Chondrocyte (in vitro differentiated cells): ENCODE results near the gene RABGAP1L. TPM values are rescaled to one million over a fixed set of nuclear protein-coding genes. Genes with fewer than 3 reads are reported as not detected.

ENCODE experiments used
- DNase-seq: peaks from one replicate; pipeline ENCODE4 v3.0.0; 2021; ENCODE audit warnings: mixed read lengths, low spot score
- H3K27ac Mint-ChIP-seq: one replicate; pipeline ENCODE4 v1.8.0; 2021; ENCODE audit warnings: mild to moderate bottlenecking, moderate library complexity, mixed read lengths; ENCODE audit not compliant: unreplicated experiment
- H3K27me3 Mint-ChIP-seq: 2 replicates; pipeline ENCODE4 v1.8.0; 2021; ENCODE audit warnings: low read depth, mixed read lengths
- H3K36me3 Mint-ChIP-seq: 2 replicates; pipeline ENCODE4 v1.8.0; 2021; ENCODE audit warnings: low read depth, mixed read lengths
- H3K4me1 Mint-ChIP-seq: 2 replicates; pipeline ENCODE4 v1.8.0; 2021; ENCODE audit warnings: low read depth, mild to moderate bottlenecking, mixed read lengths
- H3K4me3 Mint-ChIP-seq: one replicate; pipeline ENCODE4 v1.8.0; 2021; ENCODE audit warnings: mild to moderate bottlenecking, moderate library complexity, mixed read lengths; ENCODE audit not compliant: unreplicated experiment
- H3K9me3 Mint-ChIP-seq: 2 replicates; pipeline ENCODE4 v1.8.0; 2021; ENCODE audit warnings: low read depth, mixed read lengths
- long read RNA-seq: library from polyadenylated mRNA; stranded (forward); transcript quantifications from one replicate; pipeline ENCODE4 v2.0.0, GENCODE V29; 2021
- total RNA-seq: library from RNA; stranded (reverse); gene quantifications from 3 replicates; pipeline ENCODE4 v1.2.1, GENCODE V29; 2021
- TF ChIP-seq, protein P1 (sequence below): fragments of 200-600 bp; sonication (generic); IDR thresholded peaks from 2 replicates; pipeline ENCODE4 v1.5.0; 2021; ENCODE audit warnings: antibody characterized with exemption, mild to moderate bottlenecking, moderate library complexity

RABGAP1L gene
- 27.1 to 31.7 TPM (median 28.3 TPM) in 3 replicates for total RNA-seq
- long read RNA-seq, partial matches to known transcripts: 4 of 5 reads
- long read RNA-seq, other reads (novel, unspliced or antisense): 1 of 5 reads

DNA sequence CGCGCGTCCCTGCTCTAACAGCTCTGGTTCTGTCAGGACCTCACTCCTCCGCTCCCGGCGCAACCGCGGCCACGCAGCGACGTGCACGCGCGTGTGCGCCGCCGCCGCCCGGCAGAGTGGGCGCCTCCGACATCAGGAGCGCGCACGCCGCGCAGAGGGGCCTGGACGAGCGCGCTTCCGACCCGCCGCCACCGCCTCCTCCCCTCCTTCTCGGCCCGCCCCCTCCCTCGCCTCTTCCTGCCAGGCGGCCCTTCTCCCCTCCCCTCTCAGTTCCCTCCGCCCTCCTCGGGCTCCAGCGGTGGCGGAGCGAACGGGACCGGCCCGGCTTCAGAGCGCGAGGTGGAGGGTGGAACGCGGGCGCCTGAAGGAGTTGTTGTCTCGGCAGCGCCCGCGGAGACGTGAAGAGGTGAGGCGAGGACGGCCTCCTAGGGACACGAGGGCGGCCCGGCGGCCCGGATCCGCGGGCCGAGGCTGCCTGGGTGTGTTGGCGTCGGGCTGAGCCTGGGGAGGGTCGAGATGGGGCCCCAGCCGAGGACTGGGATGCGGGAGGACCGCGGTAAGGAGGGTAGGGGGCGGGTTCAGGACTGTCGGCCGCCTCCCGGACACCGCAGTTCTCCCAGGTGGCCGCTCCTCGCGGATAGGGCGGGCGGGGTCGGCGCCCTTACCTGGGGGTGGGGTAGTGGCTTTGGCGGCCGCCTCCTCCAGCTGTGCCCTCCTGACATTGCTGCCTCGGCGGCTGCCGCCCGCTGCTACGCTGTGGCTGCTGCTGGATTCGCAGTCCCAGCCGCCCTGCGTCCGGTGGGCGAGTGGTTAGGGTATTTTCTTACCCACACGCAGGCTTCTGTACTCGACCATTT is at the start of gene RABGAP1L:
RABGAP1L (plus strand) TSS at position 269 of the 857 bp plus-strand sequence.
- peak within 1 kb of the TSS; percentile 78 for H3K27ac Mint-ChIP-seq

DNA sequence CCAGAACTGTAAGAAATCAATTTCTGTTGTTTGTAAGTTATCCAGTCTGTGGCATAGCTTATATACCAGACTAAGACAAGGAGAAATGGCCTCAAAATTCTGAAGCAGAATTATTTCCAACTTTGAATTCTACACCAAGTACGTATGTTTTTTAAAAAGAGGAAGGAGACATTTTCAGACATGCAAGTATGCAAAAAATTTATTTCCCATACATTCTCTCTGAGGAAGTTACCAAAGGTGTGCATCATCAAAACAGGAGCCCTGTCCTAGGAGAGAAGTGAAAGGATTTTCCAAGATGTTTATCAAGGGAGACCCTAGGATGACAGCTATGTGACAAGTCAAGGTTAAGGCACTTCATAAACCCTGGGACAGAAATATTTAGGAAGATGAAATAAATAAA is 49.3 kb upstream of the RABGAP1L start:
- no peak for DNase-seq
- Mint-ChIP-seq H3K36me3 (no peaks in the 10 kb centered on the region), H3K4me3 (no peak overlapping the region), H3K4me1 (peaks cover 14% of the 10 kb centered on the region), H3K27me3 (peaks cover 7% of the 10 kb centered on the region), H3K27ac (no peak overlapping the region), H3K9me3 (no peaks in the 10 kb centered on the region)
- TF ChIP-seq, protein P1, sequence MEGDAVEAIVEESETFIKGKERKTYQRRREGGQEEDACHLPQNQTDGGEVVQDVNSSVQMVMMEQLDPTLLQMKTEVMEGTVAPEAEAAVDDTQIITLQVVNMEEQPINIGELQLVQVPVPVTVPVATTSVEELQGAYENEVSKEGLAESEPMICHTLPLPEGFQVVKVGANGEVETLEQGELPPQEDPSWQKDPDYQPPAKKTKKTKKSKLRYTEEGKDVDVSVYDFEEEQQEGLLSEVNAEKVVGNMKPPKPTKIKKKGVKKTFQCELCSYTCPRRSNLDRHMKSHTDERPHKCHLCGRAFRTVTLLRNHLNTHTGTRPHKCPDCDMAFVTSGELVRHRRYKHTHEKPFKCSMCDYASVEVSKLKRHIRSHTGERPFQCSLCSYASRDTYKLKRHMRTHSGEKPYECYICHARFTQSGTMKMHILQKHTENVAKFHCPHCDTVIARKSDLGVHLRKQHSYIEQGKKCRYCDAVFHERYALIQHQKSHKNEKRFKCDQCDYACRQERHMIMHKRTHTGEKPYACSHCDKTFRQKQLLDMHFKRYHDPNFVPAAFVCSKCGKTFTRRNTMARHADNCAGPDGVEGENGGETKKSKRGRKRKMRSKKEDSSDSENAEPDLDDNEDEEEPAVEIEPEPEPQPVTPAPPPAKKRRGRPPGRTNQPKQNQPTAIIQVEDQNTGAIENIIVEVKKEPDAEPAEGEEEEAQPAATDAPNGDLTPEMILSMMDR: no peak

More for the DNA sequence above, at the start of gene RABGAP1L:
- TF ChIP-seq, protein P1: peak; percentile 12
- no peaks in the 10 kb centered on the region for H3K27me3 Mint-ChIP-seq
- H3K9me3 Mint-ChIP-seq: no peaks in the 10 kb centered on the region
- peak; percentile 96 for DNase-seq
- peaks cover 18% of the 10 kb centered on the region for H3K4me1 Mint-ChIP-seq
- H3K4me3 Mint-ChIP-seq: peak within 1 kb of the TSS; percentile 98
- no peaks in the 10 kb centered on the region for H3K36me3 Mint-ChIP-seq

DNA sequence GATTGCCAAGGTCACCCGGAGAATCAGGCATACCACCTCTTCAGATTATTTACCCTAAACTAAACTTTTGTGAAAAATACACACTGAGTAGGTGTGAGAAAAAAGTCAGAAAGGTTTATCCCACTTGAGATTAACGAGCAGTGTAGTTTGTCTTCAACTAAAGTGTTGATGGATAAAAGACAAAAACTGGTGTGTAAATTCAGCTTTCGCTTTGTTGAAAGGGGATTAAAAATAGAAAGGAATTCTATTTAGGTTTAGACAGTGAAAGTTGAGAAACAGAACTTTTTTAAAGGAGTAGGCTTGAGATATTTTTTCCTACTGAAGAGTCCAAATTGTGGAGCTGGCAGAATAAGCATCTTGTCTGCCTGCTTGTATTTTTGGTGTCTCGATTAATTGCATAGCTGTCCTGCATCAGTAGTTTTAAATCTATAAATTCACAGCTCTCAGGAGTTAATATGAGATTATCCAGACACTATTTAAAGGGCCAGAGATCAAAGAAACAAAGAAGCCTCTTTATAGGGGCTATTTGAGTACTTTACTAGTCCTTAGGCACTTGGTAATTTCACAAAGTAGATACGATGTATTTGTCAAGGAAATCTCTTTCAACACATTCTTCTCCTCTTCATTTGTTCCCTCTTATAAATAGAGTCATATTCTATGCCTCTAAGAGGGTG is 46.7 kb upstream of the RABGAP1L start:
- TF ChIP-seq, protein P1: no peak
- Mint-ChIP-seq H3K4me3 (no peak overlapping the region), H3K9me3 (no peaks in the 10 kb centered on the region), H3K36me3 (no peaks in the 10 kb centered on the region), H3K27ac (peak overlapping the region; percentile 18), H3K27me3 (peaks cover 2% of the 10 kb centered on the region), H3K4me1 (peaks cover 14% of the 10 kb centered on the region)
- DNase-seq: no peak

DNA sequence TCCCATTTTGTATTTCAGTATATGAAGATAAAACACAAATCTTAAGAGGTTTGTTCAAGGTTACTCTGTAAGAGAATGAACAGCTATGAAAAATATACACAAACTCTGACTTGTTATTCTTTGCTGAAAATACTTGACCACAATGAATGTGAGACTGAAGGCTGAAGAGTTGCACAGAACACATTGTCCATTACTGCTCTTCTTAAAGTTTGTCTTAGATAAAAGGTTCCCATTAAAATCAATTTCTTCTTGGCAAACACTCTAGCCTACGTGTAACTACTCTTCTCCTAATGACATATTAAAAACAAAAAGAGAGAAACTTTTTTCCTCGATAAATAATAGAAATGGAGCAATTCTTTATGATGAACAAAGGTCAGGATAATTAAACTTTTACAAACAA is 45.2 kb upstream of the RABGAP1L start:
- TF ChIP-seq, protein P1: no peak
- no peaks in the 10 kb centered on the region for H3K9me3 Mint-ChIP-seq
- H3K36me3 Mint-ChIP-seq: no peaks in the 10 kb centered on the region
- DNase-seq: no peak
- peaks cover 2% of the 10 kb centered on the region for H3K27me3 Mint-ChIP-seq
- H3K4me3 Mint-ChIP-seq: no peak overlapping the region
- H3K4me1 Mint-ChIP-seq: peaks cover 14% of the 10 kb centered on the region
- H3K27ac Mint-ChIP-seq: no peak overlapping the region

DNA sequence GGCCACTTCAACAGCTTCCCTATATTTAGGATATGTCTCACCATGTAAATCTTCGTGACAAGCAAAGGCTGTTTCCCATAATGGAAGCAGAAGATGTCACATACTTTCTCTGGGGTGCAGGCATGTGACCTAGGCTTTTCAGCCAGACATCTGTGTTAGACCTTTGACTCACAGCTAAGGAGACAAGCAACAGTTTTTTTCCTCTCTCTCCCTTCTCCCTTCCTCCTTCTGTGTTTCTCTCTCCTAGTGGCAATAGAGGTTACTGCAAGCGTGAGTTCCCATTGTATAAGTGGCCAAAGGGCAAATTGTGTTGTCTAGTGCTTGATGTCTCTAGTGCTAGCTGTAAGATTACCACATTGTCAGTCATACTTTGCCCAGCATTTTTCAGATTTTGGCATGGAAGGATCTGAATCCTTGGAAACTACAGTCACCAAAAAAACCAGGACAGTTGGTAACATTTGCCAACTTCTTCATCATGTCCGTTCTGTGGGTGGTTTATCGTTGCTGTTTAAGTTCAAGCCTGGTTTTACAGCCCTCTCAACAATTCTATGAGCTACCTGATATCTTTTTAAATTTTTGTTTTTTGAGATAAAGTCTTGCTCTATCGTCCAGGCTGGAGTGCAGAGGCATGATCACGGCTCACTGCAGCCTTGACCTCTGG is 44.4 kb upstream of the RABGAP1L start:
- H3K27me3 Mint-ChIP-seq: peaks cover 2% of the 10 kb centered on the region
- peaks cover 14% of the 10 kb centered on the region for H3K4me1 Mint-ChIP-seq
- DNase-seq: no peak
- no peak overlapping the region for H3K27ac Mint-ChIP-seq
- no peaks in the 10 kb centered on the region for H3K36me3 Mint-ChIP-seq
- H3K4me3 Mint-ChIP-seq: no peak overlapping the region
- TF ChIP-seq, protein P1: peak; percentile 74
- no peaks in the 10 kb centered on the region for H3K9me3 Mint-ChIP-seq
